ENCODE results near the gene SHB.

The SHB gene

DNA sequence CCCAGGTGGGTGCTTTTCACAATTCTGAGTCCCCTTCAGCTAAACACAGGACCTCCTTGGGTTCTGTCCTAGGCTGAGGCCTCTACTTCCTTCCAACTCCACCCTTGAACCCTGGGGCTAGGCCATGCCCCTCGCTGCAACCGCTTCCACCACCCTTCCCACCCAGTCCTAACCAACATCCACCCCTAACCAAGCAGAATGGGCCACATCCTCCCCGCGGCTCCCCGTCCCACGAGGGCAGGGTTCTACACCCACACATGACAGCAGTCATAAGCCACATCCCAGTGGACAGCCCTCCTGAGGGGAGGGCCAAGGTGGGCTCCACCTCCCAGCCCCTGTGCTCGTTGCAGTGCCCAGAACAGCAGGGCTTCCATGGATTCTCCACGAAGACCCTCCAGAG, 65.8 kb downstream of the SHB start:
- in situ Hi-C loops (cut with HindIII; ENCODE audit: low sequenced_read_pairs) = no loop called here
- H3K4me3 ChIP-seq (ENCODE audit: low read depth, low read length) = no peak overlapping the region
- DNase-seq (ENCODE audit: low read depth) = no peak
- TF ChIP-seq, protein P1, sequence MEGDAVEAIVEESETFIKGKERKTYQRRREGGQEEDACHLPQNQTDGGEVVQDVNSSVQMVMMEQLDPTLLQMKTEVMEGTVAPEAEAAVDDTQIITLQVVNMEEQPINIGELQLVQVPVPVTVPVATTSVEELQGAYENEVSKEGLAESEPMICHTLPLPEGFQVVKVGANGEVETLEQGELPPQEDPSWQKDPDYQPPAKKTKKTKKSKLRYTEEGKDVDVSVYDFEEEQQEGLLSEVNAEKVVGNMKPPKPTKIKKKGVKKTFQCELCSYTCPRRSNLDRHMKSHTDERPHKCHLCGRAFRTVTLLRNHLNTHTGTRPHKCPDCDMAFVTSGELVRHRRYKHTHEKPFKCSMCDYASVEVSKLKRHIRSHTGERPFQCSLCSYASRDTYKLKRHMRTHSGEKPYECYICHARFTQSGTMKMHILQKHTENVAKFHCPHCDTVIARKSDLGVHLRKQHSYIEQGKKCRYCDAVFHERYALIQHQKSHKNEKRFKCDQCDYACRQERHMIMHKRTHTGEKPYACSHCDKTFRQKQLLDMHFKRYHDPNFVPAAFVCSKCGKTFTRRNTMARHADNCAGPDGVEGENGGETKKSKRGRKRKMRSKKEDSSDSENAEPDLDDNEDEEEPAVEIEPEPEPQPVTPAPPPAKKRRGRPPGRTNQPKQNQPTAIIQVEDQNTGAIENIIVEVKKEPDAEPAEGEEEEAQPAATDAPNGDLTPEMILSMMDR (IDR thresholded peaks at IDR 0.05; ENCODE audit: low read depth, low read length, missing control alignments) = no peak

DNA sequence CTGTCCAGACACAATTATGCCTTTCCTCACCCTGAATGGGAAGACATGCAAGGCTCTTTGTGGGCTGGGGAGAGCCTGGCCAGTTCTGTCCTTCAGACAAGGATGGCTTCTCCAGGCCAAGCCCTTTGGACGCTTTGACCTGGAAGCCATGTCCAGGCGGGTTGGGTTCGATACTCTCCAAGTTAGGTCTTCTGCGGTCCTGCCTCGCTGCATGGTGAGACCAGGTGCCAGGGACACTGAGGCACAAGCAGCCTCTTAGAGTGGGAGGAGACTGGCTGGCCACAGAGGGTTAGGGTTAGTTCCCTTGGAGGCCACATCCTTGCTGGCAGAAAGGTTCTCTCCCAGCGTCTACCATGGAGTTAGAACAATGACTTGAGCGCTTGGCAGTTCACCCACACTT, 67.6 kb downstream of the SHB start:
- no peak overlapping the region for H3K4me3 ChIP-seq (ENCODE audit: low read depth, low read length)
- TF ChIP-seq, protein P1 (IDR thresholded peaks at IDR 0.05; ENCODE audit: low read depth, low read length, missing control alignments) = no peak
- no peak for DNase-seq (ENCODE audit: low read depth)
- in situ Hi-C loops (cut with HindIII; ENCODE audit: low sequenced_read_pairs) = no loop called here

DNA sequence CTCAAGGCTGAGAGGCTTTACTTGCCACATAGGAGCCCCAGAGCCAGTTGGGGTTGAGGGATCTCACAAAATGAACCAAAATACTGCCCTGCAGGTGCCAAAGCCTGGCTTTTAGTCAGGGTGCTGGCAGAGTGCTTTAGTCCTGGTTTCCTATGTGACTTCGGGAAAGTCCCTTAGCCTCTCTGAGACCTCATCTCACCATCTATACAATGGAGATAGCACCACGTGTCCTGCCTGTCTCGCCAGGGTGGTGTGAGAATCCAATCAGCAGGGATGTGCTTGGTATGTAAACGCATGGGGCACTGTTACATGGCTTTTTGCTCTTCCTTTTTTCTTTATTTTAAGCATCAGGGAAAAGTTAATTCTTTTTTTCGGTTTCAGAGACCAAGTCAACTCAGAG, 68.3 kb downstream of the SHB start:
- TF ChIP-seq, protein P1 (IDR thresholded peaks at IDR 0.05; ENCODE audit: low read depth, low read length, missing control alignments) = no peak
- no peak for DNase-seq (ENCODE audit: low read depth)
- in situ Hi-C loops (cut with HindIII; ENCODE audit: low sequenced_read_pairs) = no loop called here
- H3K4me3 ChIP-seq (ENCODE audit: low read depth, low read length) = no peak overlapping the region

DNA sequence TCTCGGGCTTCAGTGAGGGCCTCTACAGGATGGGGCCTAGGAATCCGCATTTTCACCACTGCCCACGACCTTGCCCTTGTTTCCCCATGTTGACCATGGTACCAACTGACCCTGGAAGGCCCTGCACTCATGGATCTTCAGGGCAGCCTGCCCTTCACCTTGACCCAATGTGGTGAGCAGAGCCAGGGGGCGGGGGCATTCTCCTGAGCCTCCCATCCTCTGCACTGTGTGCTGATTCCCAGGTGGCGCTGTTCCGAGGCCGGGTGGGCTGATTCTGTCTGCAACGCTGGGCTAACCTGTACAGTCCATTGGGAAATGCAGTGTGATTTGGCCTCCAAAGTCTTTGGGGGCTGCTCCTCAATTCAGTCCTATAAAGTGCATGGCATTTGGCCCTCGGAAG, 68.7 kb downstream of the SHB start:
- DNase-seq (ENCODE audit: low read depth) = no peak
- TF ChIP-seq, protein P1 (IDR thresholded peaks at IDR 0.05; ENCODE audit: low read depth, low read length, missing control alignments) = no peak
- in situ Hi-C loops (cut with HindIII; ENCODE audit: low sequenced_read_pairs) = no loop called here
- H3K4me3 ChIP-seq (ENCODE audit: low read depth, low read length) = no peak overlapping the region

DNA sequence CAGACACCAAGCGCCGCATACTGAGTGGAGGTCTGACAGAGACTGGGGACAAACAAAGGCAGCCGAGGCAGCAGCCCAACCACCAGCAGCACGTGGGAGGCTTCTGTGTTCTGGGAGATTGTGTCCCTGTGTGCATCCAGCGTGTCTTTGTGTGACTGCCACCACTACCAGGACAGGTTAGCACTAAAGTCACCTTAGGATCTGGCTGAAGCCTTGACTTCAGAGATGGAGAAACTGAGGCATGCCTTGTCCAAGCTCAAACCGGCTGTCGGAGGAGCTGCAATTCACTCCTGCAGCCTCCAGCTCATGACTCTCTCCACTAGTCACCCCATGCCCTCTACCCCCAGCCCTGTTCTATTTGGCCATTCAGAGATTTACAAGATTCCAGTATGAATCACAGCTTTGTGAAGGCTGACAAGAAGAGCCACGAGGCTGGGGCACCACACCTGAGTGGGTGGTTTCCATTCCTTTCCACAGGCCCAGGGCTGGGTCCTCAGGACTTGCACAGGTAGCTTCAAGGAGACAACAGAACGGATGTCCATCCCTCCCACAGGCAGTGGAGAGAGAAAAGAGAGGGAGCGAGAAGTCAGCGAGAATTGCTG, 69.3 kb downstream of the SHB start:
- in situ Hi-C loops (cut with HindIII; ENCODE audit: low sequenced_read_pairs) = no loop called here
- H3K4me3 ChIP-seq (ENCODE audit: low read depth, low read length) = no peak overlapping the region
- DNase-seq (ENCODE audit: low read depth) = no peak
- TF ChIP-seq, protein P1 (IDR thresholded peaks at IDR 0.05; ENCODE audit: low read depth, low read length, missing control alignments) = no peak

DNA sequence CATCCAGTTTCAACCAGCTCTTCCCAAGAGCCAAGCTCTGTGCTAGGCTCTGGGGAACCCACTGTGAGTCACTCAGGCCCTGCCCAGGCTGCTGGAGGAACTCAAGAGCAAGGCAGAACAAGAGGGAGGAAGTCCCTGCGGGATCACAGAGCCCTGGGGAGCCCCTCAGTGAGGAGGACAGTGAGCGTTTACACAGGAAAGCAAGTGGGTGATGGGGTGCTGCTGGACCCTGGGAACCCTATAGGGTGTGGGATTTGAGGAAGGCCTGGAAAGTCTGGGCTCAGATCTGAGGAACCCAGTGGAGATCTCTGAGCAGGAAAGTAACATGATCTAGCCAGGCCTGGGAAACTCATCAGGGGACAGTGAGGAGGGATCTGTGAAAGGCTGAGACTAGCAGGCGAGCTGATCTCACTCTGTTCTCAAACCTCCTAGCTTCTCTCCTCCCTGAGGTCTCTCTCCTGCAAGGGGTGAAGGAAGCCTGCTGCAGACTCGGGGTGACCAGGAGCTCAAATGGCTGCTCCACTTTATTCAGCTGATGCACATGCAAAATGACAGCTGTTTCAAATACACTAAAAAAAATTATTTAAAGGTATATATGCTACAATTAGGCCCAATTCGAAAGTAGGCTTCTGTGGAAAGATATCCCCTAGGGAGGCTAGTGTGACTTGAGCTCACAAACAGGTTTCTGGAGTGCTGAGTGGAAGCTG, 70.0 kb downstream of the SHB start:
- TF ChIP-seq, protein P1 (IDR thresholded peaks at IDR 0.05; ENCODE audit: low read depth, low read length, missing control alignments) = no peak
- no peak for DNase-seq (ENCODE audit: low read depth)
- in situ Hi-C loops (cut with HindIII; ENCODE audit: low sequenced_read_pairs) = no loop called here
- H3K4me3 ChIP-seq (ENCODE audit: low read depth, low read length) = no peak overlapping the region
